T-helper 2 cell treated with Interferon-gamma antibody and Interleukin-4, amounts not matched to agents 100 ng/mL and 5 ng/mL, for 36 hours (primary cell): ENCODE results near the gene SLC39A10. TPM values are rescaled to one million over a fixed set of nuclear protein-coding genes. Genes with fewer than 3 reads are reported as not detected.
"Not testable (repeated sequence)": the region's sequence is repeated elsewhere in the genome, so short reads cannot be mapped to it uniquely, and the experiment has no call there.

ENCODE experiments used
- intact Hi-C: fragments of 100-400 bp; cut with micrococcal nuclease; formaldehyde crosslinking; loops from one replicate; pipeline ENCODE4 v1.15.1; 2023
- total RNA-seq: library from RNA; stranded (reverse); gene quantifications from 2 replicates; pipeline ENCODE4 v1.2.3, GENCODE V29; 2022

SLC39A10 gene
- total RNA-seq, 1 donor from 2014 or later = 47.1 TPM

DNA sequence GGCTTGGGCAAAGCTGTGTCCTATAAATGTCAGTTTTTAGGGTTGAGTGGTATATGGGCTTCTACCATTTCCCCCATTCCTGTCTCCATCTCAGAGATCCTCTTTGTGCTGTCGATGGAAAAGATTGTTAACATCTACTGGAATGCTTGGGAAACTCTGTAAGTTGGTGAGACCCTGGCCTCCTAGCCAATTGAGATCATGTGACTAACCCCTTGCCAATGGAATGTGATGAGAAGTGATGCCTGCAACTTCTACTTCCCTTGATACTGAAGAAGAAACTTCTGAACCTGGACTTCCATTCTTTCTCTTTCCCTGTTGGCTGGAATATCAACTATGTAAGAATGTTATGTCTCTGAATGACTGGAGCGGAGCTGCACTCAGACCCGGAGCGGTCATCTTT is 14.5 kb downstream of the SLC39A10 start:
- intact Hi-C loops = no loop called here

DNA sequence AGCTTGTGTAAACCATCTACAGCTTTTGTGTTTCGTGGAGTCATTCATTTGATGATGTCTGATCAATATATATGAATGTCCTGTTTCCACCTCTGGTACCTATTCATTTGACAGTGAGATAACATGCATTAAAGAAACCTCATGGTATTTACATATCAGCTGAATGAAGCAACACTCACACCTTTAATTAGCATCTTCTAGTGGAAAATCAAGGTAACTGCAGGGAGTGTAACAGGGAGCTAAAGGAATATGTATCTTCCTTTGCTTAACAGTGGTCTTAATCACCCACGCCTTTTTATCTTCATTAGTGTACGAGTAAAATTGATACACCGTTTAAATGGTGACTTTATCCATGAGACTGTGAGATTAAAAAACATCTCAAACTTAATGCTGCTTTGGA is 15.6 kb downstream of the SLC39A10 start:
- intact Hi-C loops = no loop called here

GRCh38 chr2:195674491-195675221 is 17.6 kb downstream of the SLC39A10 start:
- intact Hi-C loops = no loop called here

- intact Hi-C loops = no loop called here
These were observed 18.9 kb downstream of the SLC39A10 start for GRCh38 chr2:195675783-195676427.

- intact Hi-C loops = no loop called here
These were observed 20.3 kb downstream of the SLC39A10 start for GRCh38 chr2:195677290-195677689.

DNA sequence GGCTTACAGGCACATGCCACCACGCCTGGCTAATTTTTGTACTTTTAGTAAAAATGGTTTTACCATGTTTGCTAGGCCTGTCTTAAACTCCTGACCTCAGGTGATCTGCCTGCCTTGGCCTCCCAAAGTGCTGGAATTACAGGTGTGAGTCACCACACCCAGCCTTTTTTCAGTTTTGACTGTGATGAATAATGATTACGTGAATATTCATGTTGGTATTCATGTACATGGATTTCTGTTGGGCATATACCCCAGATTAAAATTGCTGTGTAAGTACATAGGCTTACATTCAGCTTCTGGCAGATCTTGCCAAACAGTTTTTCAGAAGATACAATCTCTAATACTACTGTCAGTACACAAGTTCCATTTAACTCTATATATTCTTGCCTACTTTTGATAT is 20.9 kb downstream of the SLC39A10 start:
- intact Hi-C loops = no loop called here

DNA sequence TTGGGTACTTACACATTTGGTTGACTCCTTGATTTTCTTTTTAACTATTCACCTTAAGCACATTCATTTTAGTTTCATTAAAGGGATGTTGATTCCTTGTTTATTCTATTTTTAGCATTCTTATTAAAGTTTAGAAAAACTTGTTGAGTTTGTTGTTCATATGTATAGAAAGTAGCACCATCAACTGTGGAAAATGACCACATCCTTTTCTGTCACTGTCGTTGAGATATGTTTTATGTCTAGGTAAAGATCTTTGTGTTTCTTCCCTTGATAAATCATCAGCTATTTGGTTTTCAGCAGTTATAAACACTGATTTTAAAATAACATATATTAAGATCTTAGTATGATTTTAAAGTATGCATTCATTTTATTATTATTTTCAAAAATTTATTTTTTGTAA is 25.1 kb downstream of the SLC39A10 start:
- intact Hi-C loops = no loop called here

GRCh38 chr2:195683174-195683573 is 26.1 kb downstream of the SLC39A10 start:
- intact Hi-C loops = no loop called here

DNA sequence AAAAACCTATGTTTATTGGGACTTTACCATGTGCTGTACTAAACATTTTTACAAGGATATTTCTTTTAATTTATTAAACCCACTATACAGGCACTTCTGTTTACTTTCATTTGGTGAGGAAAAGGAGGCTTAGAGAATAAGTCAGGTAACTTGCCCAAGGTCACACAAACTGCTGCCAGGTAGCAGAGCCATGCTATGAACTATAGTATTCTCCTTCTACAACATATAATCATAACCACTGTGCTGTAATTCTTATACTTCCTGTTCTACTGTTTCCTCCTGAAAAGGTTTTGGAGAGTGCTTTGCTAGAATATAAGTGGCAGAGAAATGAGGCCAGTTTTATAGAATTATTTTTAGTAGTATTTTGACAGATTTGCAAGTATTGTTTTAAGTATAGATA is 29.5 kb downstream of the SLC39A10 start:
- intact Hi-C loops = no loop called here

GRCh38 chr2:195687320-195688086 is 30.5 kb downstream of the SLC39A10 start:
- intact Hi-C loops = no loop called here

DNA sequence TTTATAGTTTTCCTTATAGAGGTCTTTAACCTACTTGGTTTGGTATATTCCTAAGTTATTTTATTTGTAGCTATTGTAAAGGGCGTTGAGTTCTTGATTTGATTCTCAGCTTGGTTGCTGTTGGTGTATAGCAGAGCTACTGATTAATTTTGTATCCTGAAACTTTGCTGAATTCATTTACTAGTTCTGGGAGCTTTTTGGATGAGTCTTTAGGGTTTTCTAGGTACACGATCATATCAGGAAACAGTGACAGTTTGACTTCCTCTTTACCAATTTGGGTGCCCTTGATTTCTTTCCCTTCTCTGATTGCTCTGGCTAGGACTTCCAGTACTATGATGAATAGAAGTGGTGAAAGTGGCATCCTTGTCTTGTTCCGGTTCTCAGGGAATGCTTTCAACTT is 35.5 kb downstream of the SLC39A10 start:
- intact Hi-C loops = not testable (repeated sequence)

GRCh38 chr2:195694553-195694952 is 37.5 kb downstream of the SLC39A10 start:
- intact Hi-C loops = no loop called here

GRCh38 chr2:195695002-195695631 is 38.1 kb downstream of the SLC39A10 start:
- intact Hi-C loops = no loop called here

DNA sequence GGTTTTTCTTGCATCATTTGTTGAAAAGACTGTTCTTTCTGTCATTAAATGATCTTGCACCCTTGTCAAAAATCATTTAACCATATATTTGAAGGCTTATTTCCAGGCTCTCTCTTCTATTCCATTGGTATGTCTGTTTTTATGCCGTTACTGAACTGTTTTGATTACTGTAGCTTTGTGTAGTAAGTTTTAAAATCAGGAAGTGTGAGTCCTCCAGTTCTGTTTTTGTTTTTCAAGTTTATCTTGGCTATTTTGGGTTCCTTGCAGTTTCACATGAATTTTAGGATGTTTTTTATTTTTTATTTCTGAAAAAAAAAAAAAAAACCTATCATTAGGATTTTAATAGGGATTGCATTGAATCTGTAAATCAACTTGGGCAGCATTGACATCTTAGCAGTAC is 39.0 kb downstream of the SLC39A10 start:
- intact Hi-C loops = no loop called here

- intact Hi-C loops = no loop called here
These were observed 40.7 kb downstream of the SLC39A10 start for GRCh38 chr2:195697681-195698220.

DNA sequence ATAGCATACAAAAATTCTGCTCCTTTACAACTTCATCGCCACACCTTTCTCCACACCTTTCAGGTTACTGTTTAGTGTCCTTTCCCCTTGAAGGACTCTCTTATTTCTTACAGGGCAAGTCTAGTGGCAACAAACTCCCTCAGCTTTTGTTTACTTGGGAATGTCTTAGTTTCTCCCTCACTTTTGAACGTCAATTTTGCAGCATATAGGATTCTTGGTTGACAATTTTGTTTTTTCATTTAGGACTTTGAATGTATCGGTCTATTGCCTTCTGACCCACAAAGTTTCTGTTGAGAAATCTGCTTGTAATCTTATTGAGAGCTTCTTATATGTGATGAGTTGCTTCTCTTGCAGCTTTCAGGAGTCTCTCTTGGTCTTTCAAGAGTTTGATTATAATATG is 43.5 kb downstream of the SLC39A10 start:
- intact Hi-C loops = no loop called here

GRCh38 chr2:195706161-195706900 is 49.3 kb downstream of the SLC39A10 start:
- intact Hi-C loops = no loop called here

GRCh38 chr2:195709901-195710806 is 53.1 kb downstream of the SLC39A10 start:
- intact Hi-C loops = no loop called here

DNA sequence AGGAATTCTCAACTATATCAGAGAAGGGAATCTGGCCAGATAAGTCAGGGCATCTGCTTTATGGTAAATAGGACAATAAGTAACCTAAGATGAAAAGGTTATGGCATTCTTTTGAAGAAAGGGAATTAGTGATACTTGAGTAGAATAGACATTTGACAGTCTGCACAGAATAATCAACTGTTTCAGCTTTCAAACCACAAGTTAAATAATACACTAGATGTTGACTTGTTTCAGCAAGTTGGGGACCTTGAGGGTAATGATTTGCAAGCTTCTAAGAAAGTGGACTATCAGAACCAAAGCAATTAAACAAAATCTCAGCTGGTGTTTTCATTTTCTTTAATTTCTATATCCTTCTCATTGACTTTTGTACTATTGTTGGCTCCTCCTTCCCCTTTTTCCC is 54.5 kb downstream of the SLC39A10 start:
- intact Hi-C loops = no loop called here

GRCh38 chr2:195716466-195716865 is 59.4 kb downstream of the SLC39A10 start:
- intact Hi-C loops = no loop called here
